IMR-90 (cell line): Measurements from ENCODE around the gene AAK1. TPM values are rescaled to one million over a fixed set of nuclear protein-coding genes. Genes with fewer than 3 reads are reported as not detected.

Source experiments
- ATAC-seq: fragments of 200-7000 bp; cut with Tn5 transposase; 2 replicates; pipeline ENCODE4 v1.9.1; 2020; ENCODE audit warnings: low read depth, mild to moderate bottlenecking, moderate library complexity
- Bru-seq: library from RNA; stranded (reverse); fragments of 400-500 nt; gene quantifications from one replicate; lab custom pipeline; 2021; lab: Mats Ljungman, UMichigan
- BruChase-seq, 2 experiments: library from RNA; stranded (reverse); fragments of 400-500 nt; gene quantifications; one replicate each; lab custom pipeline; 2021; lab: Mats Ljungman, UMichigan
- BruUV-seq: library from RNA; stranded (reverse); fragments of 400-500 nt; replicated peaks from 2 replicates; lab custom pipeline; 2021; lab: Mats Ljungman, UMichigan
- CTCF ChIA-PET: fragments of 300-600 bp; formaldehyde crosslinking; extraction: SDS; loops from one replicate; lab custom pipeline; 2021; ENCODE audit warnings: antibody characterized with exemption; lab: Yijun Ruan, JAX
- POLR2A ChIA-PET: fragments of 300-600 bp; sonication (Branson Sonifier 250); formaldehyde crosslinking; loops from one replicate; lab custom pipeline; 2022; ENCODE audit warnings: antibody characterized with exemption; ENCODE audit not compliant: unreplicated experiment; lab: Charles Lee
- DNase-seq: peaks from one replicate; pipeline ENCODE4 v3.0.0; 2013
- H2AFZ ChIP-seq: replicated peaks from 2 replicates; pipeline ENCODE3; 2013; ENCODE audit warnings: low read length, mild to moderate bottlenecking; ENCODE audit not compliant: poor library complexity
- H2AK5ac ChIP-seq: 2 replicates; pipeline ENCODE4 v1.6.1; 2013; ENCODE audit warnings: low read depth, low read length, inconsistent platforms
- H2AK9ac ChIP-seq: replicated peaks from 2 replicates; pipeline ENCODE3; 2013; ENCODE audit warnings: mild to moderate bottlenecking, low read depth, low read length, moderate library complexity; ENCODE audit not compliant: poor library complexity
- H2BK120ac ChIP-seq: 2 replicates; pipeline ENCODE4 v1.6.1; 2013; ENCODE audit warnings: low read depth, low read length, inconsistent platforms
- H2BK15ac ChIP-seq: 3 replicates; pipeline ENCODE4 v1.6.1; 2013; ENCODE audit warnings: low read depth, low read length, inconsistent platforms
- H2BK20ac ChIP-seq: 2 replicates; pipeline ENCODE4 v1.6.1; 2013; ENCODE audit warnings: low read depth, mild to moderate bottlenecking, inconsistent platforms, low read length, moderate library complexity
- H2BK5ac ChIP-seq: 2 replicates; pipeline ENCODE4 v1.6.1; 2013; ENCODE audit warnings: mild to moderate bottlenecking, low read depth, low read length, inconsistent platforms; ENCODE audit not compliant: poor library complexity, severe bottlenecking
- H3K14ac ChIP-seq: replicated peaks from 2 replicates; pipeline ENCODE4 v1.6.1; 2013; ENCODE audit warnings: low read depth, low read length, inconsistent platforms
- H3K18ac ChIP-seq: 2 replicates; pipeline ENCODE4 v1.6.1; 2013; ENCODE audit warnings: low read depth, low read length, control low read depth
- H3K23ac ChIP-seq: 2 replicates; pipeline ENCODE4 v1.6.1; 2013; ENCODE audit warnings: low read depth, low read length, inconsistent platforms
- H3K27ac ChIP-seq: 2 replicates; pipeline ENCODE4 v1.5.1; 2013; ENCODE audit warnings: mild to moderate bottlenecking, control low read depth, low read length; ENCODE audit not compliant: insufficient read depth
- H3K27me3 ChIP-seq: 2 replicates; pipeline ENCODE4 v1.6.1; 2013; ENCODE audit warnings: low read length; ENCODE audit not compliant: control insufficient read depth, insufficient read depth
- H3K36me3 ChIP-seq: 2 replicates; pipeline ENCODE4 v1.6.1; 2013; ENCODE audit warnings: low read length, mixed read lengths; ENCODE audit not compliant: control insufficient read depth, insufficient read depth
- H3K4ac ChIP-seq: 2 replicates; pipeline ENCODE4 v1.6.1; 2013; ENCODE audit warnings: low read depth, low read length, inconsistent platforms
- H3K4me1 ChIP-seq: 2 replicates; pipeline ENCODE4 v1.6.1; 2013; ENCODE audit warnings: low read length, mixed read lengths; ENCODE audit not compliant: control insufficient read depth, insufficient read depth
- H3K4me2 ChIP-seq: 2 replicates; pipeline ENCODE4 v1.6.1; 2013; ENCODE audit warnings: low read depth, mild to moderate bottlenecking, control low read depth, low read length, moderate library complexity
- H3K4me3 ChIP-seq: 2 replicates; pipeline ENCODE4 v1.5.1; 2013; ENCODE audit warnings: low read depth, mild to moderate bottlenecking, control low read depth, low read length, moderate library complexity; ENCODE audit not compliant: insufficient read depth
- H3K56ac ChIP-seq: 2 replicates; pipeline ENCODE4 v1.6.1; 2013; ENCODE audit warnings: low read length, inconsistent platforms; ENCODE audit not compliant: insufficient read depth; ENCODE audit errors: extremely low read depth
- H3K79me1 ChIP-seq, 2 experiments: 2 replicates each; pipeline ENCODE4 v1.6.1; 2013; ENCODE audit warnings: low read length in 2 of 2, inconsistent platforms in 1 of 2, low read depth in 1 of 2
- H3K9ac ChIP-seq: 2 replicates; pipeline ENCODE4 v1.6.1; 2013; ENCODE audit warnings: low read depth, low read length, control low read depth
- H3K9me1 ChIP-seq: 2 replicates; pipeline ENCODE4 v1.6.1; 2013; ENCODE audit warnings: low read length, inconsistent platforms; ENCODE audit not compliant: insufficient read depth
- H3K9me3 ChIP-seq: 2 replicates; pipeline ENCODE4 v1.6.1; 2013; ENCODE audit warnings: low read length; ENCODE audit not compliant: control insufficient read depth, insufficient read depth
- H4K20me1 ChIP-seq: 2 replicates; pipeline ENCODE4 v1.6.1; 2013; ENCODE audit warnings: low read length, inconsistent platforms; ENCODE audit not compliant: insufficient read depth
- H4K5ac ChIP-seq: 2 replicates; pipeline ENCODE4 v1.6.1; 2013; ENCODE audit warnings: mild to moderate bottlenecking, low read depth, low read length, control low read depth
- H4K8ac ChIP-seq, 2 experiments: 2 replicates each; pipeline ENCODE4 v1.6.1; 2013; ENCODE audit warnings: low read depth in 2 of 2, low read length in 2 of 2, control low read depth in 1 of 2, inconsistent platforms in 1 of 2
- H4K91ac ChIP-seq: 2 replicates; pipeline ENCODE4 v1.6.1; 2013; ENCODE audit warnings: low read depth, low read length, inconsistent platforms; ENCODE audit not compliant: insufficient read depth
- BHLHE40 ChIP-seq: fragments of 150-350 bp; IDR thresholded peaks from 2 replicates; pipeline ENCODE4 v1.6.1; 2016; ENCODE audit warnings: mild to moderate bottlenecking, low read depth, low read length
- CEBPB ChIP-seq: IDR thresholded peaks from 2 replicates; pipeline ENCODE4 v1.6.1; 2012; ENCODE audit warnings: low read depth, low read length, improper control_type of control experiment
- CHD1 ChIP-seq: IDR thresholded peaks from 2 replicates; pipeline ENCODE4 v1.6.1; 2012; ENCODE audit warnings: low read depth, low read length, improper control_type of control experiment
- ELK1 ChIP-seq: fragments of 150-350 bp; IDR thresholded peaks from 2 replicates; pipeline ENCODE4 v1.6.1; 2016; ENCODE audit warnings: low read depth, mild to moderate bottlenecking, low read length, moderate library complexity, borderline replicate concordance
- MAZ ChIP-seq: IDR thresholded peaks from 2 replicates; pipeline ENCODE4 v1.6.1; 2012; ENCODE audit warnings: low read depth, mild to moderate bottlenecking, low read length, improper control_type of control experiment, moderate library complexity, borderline replicate concordance
- MXI1 ChIP-seq: IDR thresholded peaks from 2 replicates; pipeline ENCODE4 v1.6.1; 2012; ENCODE audit warnings: low read depth, mild to moderate bottlenecking, low read length, moderate library complexity, borderline replicate concordance
- POLR2A ChIP-seq: IDR thresholded peaks from 2 replicates; pipeline ENCODE4 v1.6.1; 2012; ENCODE audit warnings: mild to moderate bottlenecking, low read depth, low read length
- RFX5 ChIP-seq: IDR thresholded peaks from 2 replicates; pipeline ENCODE4 v1.8.0; 2012; ENCODE audit warnings: low read depth, mild to moderate bottlenecking, low read length, moderate library complexity
- USF2 ChIP-seq: fragments of 150-350 bp; IDR thresholded peaks from 2 replicates; pipeline ENCODE4 v1.6.1; 2017; ENCODE audit warnings: mild to moderate bottlenecking, antibody characterized with exemption, low read length, low read depth
- WGBS, 2 experiments: methylation state at CpG; one replicate each; pipeline versions ENCODE4 v1.1.5 to v1.1.7; 2013; ENCODE audit warnings: missing lambda C conversion rate in 2 of 2; ENCODE audit not compliant: insufficient read length in 1 of 2; ENCODE audit errors: extremely low coverage in 2 of 2; 5-methylcytosine and 5-hydroxymethylcytosine counted together
- dilution Hi-C: fragments of 300-500 bp; cut with HindIII; formaldehyde crosslinking; loops from one replicate; pipeline ENCODE4 v1.14.3; 2018; ENCODE audit warnings: low sequenced_read_pairs; ENCODE audit not compliant: unreplicated experiment
- in situ Hi-C: fragments of 300-500 bp; cut with MboI; formaldehyde crosslinking; loops from 3 replicates; pipeline ENCODE4 v1.14.3; 2019; ENCODE audit warnings: low sequenced_read_pairs, inconsistent platforms, mixed read lengths
- intact Hi-C: fragments of 100-400 bp; cut with micrococcal nuclease; formaldehyde crosslinking; loops from 2 replicates; pipeline ENCODE4 v1.10.0; 2022
- long read RNA-seq: library from polyadenylated mRNA; unstranded; transcript quantifications from one replicate; pipeline ENCODE4 v2.0.0, GENCODE V29; 2021; ENCODE audit not compliant: unreplicated experiment
- polyA plus RNA-seq, 3 experiments: library from polyadenylated mRNA; depleted of rRNA; stranded (reverse); fragments of >200 nt; gene quantifications; 2 replicates each; pipeline ENCODE4 v1.2.3, GENCODE V29; 2012; ENCODE audit warnings: low replicate concordance in 1 of 3
- total RNA-seq: library from RNA; depleted of rRNA; stranded (reverse); fragments of >200 nt; gene quantifications from 2 replicates; pipeline ENCODE4 v1.2.3, GENCODE V29; 2012; rRNA removed

Gene AAK1
- total RNA-seq, result 26.5 and 34.7 TPM in 2 replicates
- 21.9 and 22.1 TPM in 2 replicates for polyA plus RNA-seq (2012; rRNA removed)
- polyA plus RNA-seq (2012; cell fraction: cytosol; rRNA removed), result 10.2 and 11.0 TPM in 2 replicates
- polyA plus RNA-seq (2012; cell fraction: nucleus; rRNA removed; ENCODE audit: low replicate concordance), result 18.0 and 36.8 TPM in 2 replicates
- Bru-seq, nascent RNA, result percentile 93 among the genes with signal in this experiment
- percentile 90 among the genes with signal in this experiment for BruChase-seq, experiment 1, labeled RNA remaining after a 6-hour chase
- BruChase-seq, experiment 2, labeled RNA remaining after a 2-hour chase, result percentile 92 among the genes with signal in this experiment
- long read RNA-seq, partial matches to known transcripts, result 0 of 18 reads
- long read RNA-seq, other reads (novel, unspliced or antisense), result 15 of 18 reads

- H2BK5ac ChIP-seq, result peak within 1 kb of the TSS; percentile 99
- no peaks in the 10 kb centered on the region; the same call in 1 of the 2 replicates for H3K36me3 ChIP-seq
- peak within 1 kb of the TSS; percentile 89 for H2AK5ac ChIP-seq
- H2BK120ac ChIP-seq, result peak within 1 kb of the TSS; percentile 100
- H2AFZ ChIP-seq, result peak within 1 kb of the TSS; percentile 99
- peak within 1 kb of the TSS; percentile 95 for H3K23ac ChIP-seq
- peak within 1 kb of the TSS; percentile 98 for H3K56ac ChIP-seq
- intact Hi-C loops, result loop anchor here (2.0 to 5.0 kb wide), 5 partner anchors 53 to 207 kb away; partner anchors contain the start of gene NFU1
- ATAC-seq (peak; percentile 85), DNase-seq (peak; percentile 79)
- peak within 1 kb of the TSS; percentile 89 to 100 for H4K8ac ChIP-seq
- H3K18ac ChIP-seq, result peak within 1 kb of the TSS; percentile 99
- H4K91ac ChIP-seq, result peak within 1 kb of the TSS; percentile 100
- CTCF ChIA-PET, result interaction anchor here (0.6 kb wide), 1 partner anchor 65 kb away, joined by 3 read pairs; no protein-coding TSS in a partner anchor
- peak within 1 kb of the TSS; percentile 100 for H3K14ac ChIP-seq
- H3K27ac ChIP-seq, result peak within 1 kb of the TSS; percentile 97
- H3K4ac ChIP-seq, result peak within 1 kb of the TSS; percentile 100
- H3K79me1 ChIP-seq, result peaks cover 12 to 57% of the 10 kb centered on the region in 2 experiments; a peak in 3 of 4 replicates
- H3K27me3 ChIP-seq, result no peaks in the 10 kb centered on the region
- TF ChIP-seq MAZ (peak; percentile 64; the same call in 1 of the 2 replicates), CEBPB (no peak), POLR2A (peak; percentile 71), BHLHE40 (no peak), MXI1 (no peak), ELK1 (0 out of 2 replicates have a peak, but pooled peaks have one; percentile 11), RFX5 (no peak), CHD1 (0 out of 2 replicates have a peak, but pooled peaks have one; percentile 60), USF2 (0 out of 2 replicates have a peak, but pooled peaks have one; percentile 33)
- 0% methylated on average over 11 of the region's 81 CpGs; no CpG with 5 or more reads in 1 of the 2 experiments for WGBS, 2 experiments
- no TSS peak for BruUV-seq
- peak within 1 kb of the TSS; percentile 96 for H2BK20ac ChIP-seq
- dilution Hi-C loops, result no loop called here
- H3K4me2 ChIP-seq, result peak within 1 kb of the TSS; percentile 99
- H3K4me3 ChIP-seq, result peak within 1 kb of the TSS; percentile 90
- in situ Hi-C loops, result no loop called here
- peak within 1 kb of the TSS; percentile 99 for H3K9ac ChIP-seq
- H2AK9ac ChIP-seq, result peak within 1 kb of the TSS; percentile 95
- H4K20me1 ChIP-seq, result peaks cover 35% of the 10 kb centered on the region
- peaks cover 18% of the 10 kb centered on the region for H3K9me1 ChIP-seq
- peak within 1 kb of the TSS; percentile 81; the same call in 2 of the 3 replicates for H2BK15ac ChIP-seq
- no peaks in the 10 kb centered on the region for H3K9me3 ChIP-seq
- POLR2A ChIA-PET, result interaction anchor here (0.7 kb wide), 1 partner anchor 74 kb away, joined by 3 read pairs; no protein-coding TSS in a partner anchor
- H4K5ac ChIP-seq, result peak within 1 kb of the TSS; percentile 99
- peaks cover 17% of the 10 kb centered on the region for H3K4me1 ChIP-seq
Observed at GRCh38 chr2:69643602-69644505, at the start of gene AAK1. TSS of gene AAK1 (minus strand) at chr2:69643739. CDS start at chr2:69643040, 699 bp downstream.
